Lower lobe of right lung (tissue), 2 donors: ENCODE measurements around the gene FRAS1. TPM values are rescaled to one million over a fixed set of nuclear protein-coding genes. Genes with fewer than 3 reads are reported as not detected.

Source experiments
- ATAC-seq, 2 donors: fragments of 200-7000 bp; cut with Tn5 transposase; one replicate each; pipeline ENCODE4 v1.9.1; 2020 to 2022; ENCODE audit warnings: mild to moderate bottlenecking in 2 of 2, moderate library complexity in 2 of 2
- DNase-seq: peaks from one replicate; pipeline ENCODE4 v3.0.0-alpha.2; 2020
- H3K27ac ChIP-seq: fragments of 200-600 bp; one replicate; pipeline ENCODE4 v1.8.0; 2022
- H3K27me3 ChIP-seq: fragments of 200-600 bp; one replicate; pipeline ENCODE4 v1.8.0; 2022; ENCODE audit warnings: low read depth
- H3K36me3 ChIP-seq: fragments of 200-600 bp; one replicate; pipeline ENCODE4 v1.8.0; 2022; ENCODE audit warnings: mild to moderate bottlenecking
- H3K4me1 ChIP-seq: fragments of 200-600 bp; one replicate; pipeline ENCODE4 v1.8.0; 2022
- H3K4me3 ChIP-seq: fragments of 200-600 bp; one replicate; pipeline ENCODE4 v1.8.0; 2022; ENCODE audit warnings: mild to moderate bottlenecking
- H3K9me3 ChIP-seq: fragments of 200-600 bp; one replicate; pipeline ENCODE4 v1.8.0; 2022
- intact Hi-C: fragments of 100-400 bp; cut with DNase I; formaldehyde crosslinking; loops from one replicate; pipeline ENCODE4 v1.11.0; 2022
- total RNA-seq: library from RNA; stranded (reverse); fragmentation: NEBNext Ultra II Directional; extraction: Animal tissue kit (Norgen Biotek cat#: 25700); gene quantifications from one replicate; pipeline ENCODE4 v1.2.1, GENCODE V29; 2021
- TF ChIP-seq, protein P1 (sequence below): fragments of 200-600 bp; IDR thresholded peaks from one replicate; pipeline ENCODE4 v1.8.0; 2022; ENCODE audit warnings: antibody characterized with exemption, mild to moderate bottlenecking
- donor health status: DM: no; HTN: yes; CAD: no; lungs with severe emphysema.

The FRAS1 gene
- total RNA-seq, 1 donor from 2014 or later = 9.2 TPM

DNA sequence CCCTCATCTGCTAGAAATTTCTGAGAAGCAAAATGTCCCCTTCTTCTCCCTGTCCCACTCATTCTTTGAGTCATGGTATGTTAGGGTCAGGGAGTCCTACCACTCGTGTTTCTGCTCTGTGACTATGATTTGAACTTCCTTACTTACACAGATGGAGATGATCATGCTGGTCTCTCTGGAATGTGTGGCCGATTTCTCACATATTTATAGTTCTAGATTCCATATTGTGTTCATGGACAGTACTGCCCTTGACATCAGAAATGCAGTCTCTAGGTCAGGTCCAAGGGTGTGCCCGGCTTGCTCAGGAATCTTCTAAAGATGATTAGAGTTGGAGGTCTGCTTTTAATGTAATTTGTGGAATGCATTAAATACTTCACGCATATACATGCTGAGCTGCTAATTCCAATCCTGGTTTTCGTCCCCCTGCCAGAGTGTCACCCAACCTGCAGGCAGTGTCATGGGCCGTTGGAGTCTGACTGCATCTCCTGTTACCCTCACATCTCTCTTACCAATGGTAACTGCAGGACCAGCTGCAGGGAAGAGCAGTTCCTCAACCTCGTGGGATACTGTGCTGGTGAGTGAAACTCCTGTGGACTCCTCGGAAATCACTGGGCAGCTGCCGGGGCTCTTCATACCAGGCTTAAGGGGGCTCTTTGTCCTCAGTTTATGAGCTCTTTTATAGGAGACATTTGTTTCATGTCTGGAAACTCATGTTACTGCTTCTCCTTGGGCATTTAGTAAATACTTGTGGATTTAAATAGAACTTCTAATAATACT, 280.3 kb downstream of the FRAS1 start:
- H3K36me3 ChIP-seq = no peaks in the 10 kb centered on the region
- intact Hi-C loops = no loop called here
- ATAC-seq = no peak
- no peak overlapping the region for H3K4me3 ChIP-seq
- no peak overlapping the region for H3K27ac ChIP-seq
- H3K9me3 ChIP-seq = no peaks in the 10 kb centered on the region
- TF ChIP-seq, protein P1, sequence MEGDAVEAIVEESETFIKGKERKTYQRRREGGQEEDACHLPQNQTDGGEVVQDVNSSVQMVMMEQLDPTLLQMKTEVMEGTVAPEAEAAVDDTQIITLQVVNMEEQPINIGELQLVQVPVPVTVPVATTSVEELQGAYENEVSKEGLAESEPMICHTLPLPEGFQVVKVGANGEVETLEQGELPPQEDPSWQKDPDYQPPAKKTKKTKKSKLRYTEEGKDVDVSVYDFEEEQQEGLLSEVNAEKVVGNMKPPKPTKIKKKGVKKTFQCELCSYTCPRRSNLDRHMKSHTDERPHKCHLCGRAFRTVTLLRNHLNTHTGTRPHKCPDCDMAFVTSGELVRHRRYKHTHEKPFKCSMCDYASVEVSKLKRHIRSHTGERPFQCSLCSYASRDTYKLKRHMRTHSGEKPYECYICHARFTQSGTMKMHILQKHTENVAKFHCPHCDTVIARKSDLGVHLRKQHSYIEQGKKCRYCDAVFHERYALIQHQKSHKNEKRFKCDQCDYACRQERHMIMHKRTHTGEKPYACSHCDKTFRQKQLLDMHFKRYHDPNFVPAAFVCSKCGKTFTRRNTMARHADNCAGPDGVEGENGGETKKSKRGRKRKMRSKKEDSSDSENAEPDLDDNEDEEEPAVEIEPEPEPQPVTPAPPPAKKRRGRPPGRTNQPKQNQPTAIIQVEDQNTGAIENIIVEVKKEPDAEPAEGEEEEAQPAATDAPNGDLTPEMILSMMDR = no peak
- no peaks in the 10 kb centered on the region for H3K4me1 ChIP-seq
- DNase-seq = no peak
- H3K27me3 ChIP-seq = no peaks in the 10 kb centered on the region

DNA sequence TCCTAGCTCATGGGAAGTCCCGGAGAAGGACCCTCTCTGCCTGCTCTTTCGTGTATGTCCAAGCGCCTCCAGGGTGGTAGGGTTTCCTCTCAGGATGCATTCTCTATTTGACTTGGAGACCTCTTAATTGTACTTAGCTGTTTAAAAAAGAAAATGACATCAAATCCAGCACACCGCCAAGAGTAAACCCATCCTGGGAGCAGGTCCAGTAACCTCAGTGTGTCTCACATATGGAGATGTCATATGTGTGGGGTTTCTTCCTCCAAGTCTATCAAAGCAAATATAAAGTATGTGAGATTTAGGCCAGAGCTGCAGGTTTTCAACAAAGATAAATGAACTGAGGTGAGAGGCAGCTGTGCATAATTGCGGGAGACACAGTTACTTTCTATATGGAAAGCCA, 285.0 kb downstream of the FRAS1 start:
- DNase-seq = no peak
- TF ChIP-seq, protein P1 = no peak
- H3K4me1 ChIP-seq = no peaks in the 10 kb centered on the region
- ATAC-seq = no peak
- intact Hi-C loops = no loop called here
- H3K4me3 ChIP-seq = no peak overlapping the region
- H3K27me3 ChIP-seq = no peaks in the 10 kb centered on the region
- H3K9me3 ChIP-seq = no peaks in the 10 kb centered on the region
- H3K27ac ChIP-seq = no peak overlapping the region
- H3K36me3 ChIP-seq = no peaks in the 10 kb centered on the region

DNA sequence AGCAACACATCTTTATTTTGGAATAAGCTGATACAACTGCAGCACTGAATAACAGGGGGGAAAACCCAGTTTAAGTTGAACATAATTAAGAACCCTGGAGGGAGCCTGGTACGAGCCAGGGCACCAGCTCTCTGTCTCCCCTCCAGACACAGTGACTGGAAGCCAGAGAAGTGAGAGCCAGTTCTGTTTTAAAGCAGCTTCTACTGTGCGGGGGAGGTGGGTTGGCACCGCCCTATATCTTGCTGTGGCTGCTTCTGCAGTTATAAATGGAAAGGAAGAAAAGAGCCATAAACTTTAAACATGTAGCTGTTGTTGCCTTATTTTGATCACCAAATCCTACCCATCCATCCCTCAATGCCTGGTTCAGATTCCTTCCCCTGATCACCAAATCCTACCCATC, 286.6 kb downstream of the FRAS1 start:
- Histone ChIP-seq H3K4me3 (no peak overlapping the region), H3K4me1 (no peaks in the 10 kb centered on the region), H3K9me3 (no peaks in the 10 kb centered on the region), H3K27me3 (no peaks in the 10 kb centered on the region), H3K27ac (no peak overlapping the region), H3K36me3 (no peaks in the 10 kb centered on the region)
- DNase-seq (no peak), ATAC-seq (no peak)
- TF ChIP-seq, protein P1 = no peak
- intact Hi-C loops = no loop called here

DNA sequence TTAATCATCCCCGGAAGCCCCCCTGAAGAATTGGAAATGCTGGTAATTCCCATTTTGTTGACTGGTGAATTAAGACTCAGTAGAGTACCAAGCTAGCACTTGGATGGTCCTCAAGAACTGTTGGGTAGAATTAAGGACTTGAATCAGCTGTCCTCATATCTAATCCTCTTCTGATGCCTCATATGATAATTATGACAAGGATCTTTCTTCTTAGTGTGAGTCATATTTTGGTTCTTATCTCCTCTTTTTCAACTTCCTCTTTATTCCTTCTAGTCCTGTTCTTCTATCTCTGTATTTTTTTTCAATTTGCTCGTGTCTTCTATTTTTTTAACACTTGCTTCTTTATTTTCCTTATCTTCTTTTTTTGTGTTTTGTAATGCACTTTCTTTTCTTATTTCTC, 288.1 kb downstream of the FRAS1 start:
- Histone ChIP-seq H3K27ac (no peak overlapping the region), H3K36me3 (no peaks in the 10 kb centered on the region), H3K4me1 (no peaks in the 10 kb centered on the region), H3K27me3 (no peaks in the 10 kb centered on the region), H3K4me3 (no peak overlapping the region), H3K9me3 (no peaks in the 10 kb centered on the region)
- ATAC-seq (no peak), DNase-seq (no peak)
- TF ChIP-seq, protein P1 = no peak
- intact Hi-C loops = no loop called here

DNA sequence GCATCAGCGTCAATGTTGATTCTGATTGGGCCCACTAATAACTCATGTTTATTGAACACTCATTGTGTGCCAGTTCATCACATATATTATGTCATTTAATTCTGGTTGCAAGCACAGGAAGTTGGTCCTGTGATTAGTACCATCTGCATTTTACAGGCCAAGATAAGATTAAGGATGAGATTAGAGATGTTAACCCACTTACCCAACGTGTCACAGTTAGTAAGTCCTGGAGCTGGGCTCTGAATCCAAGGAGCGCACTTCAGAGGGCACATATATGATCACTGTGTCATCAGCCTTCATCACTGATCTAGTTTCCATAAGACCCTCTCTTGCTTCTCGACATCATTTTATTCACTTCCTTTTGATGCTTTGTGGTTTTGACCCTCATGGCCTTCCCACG, 289.1 kb downstream of the FRAS1 start:
- Histone ChIP-seq H3K4me3 (no peak overlapping the region), H3K4me1 (no peaks in the 10 kb centered on the region), H3K27me3 (no peaks in the 10 kb centered on the region), H3K27ac (no peak overlapping the region), H3K9me3 (no peaks in the 10 kb centered on the region), H3K36me3 (no peaks in the 10 kb centered on the region)
- ATAC-seq (no peak), DNase-seq (no peak)
- TF ChIP-seq, protein P1 = no peak
- intact Hi-C loops = no loop called here
